GM12801 (cell line): ENCODE measurements around the gene SLC25A30.

Experiments
- CTCF ChIP-seq: IDR thresholded peaks from one replicate; pipeline ENCODE4 v1.5.1; 2011; ENCODE audit warnings: control low read depth; ENCODE audit not compliant: insufficient read length; ENCODE audit errors: extremely low read depth

Gene SLC25A30

GRCh38 chr13:45439008-45439407 lies 20.8 kb upstream of the SLC25A30 start:
- no peak for TF ChIP-seq CTCF

DNA sequence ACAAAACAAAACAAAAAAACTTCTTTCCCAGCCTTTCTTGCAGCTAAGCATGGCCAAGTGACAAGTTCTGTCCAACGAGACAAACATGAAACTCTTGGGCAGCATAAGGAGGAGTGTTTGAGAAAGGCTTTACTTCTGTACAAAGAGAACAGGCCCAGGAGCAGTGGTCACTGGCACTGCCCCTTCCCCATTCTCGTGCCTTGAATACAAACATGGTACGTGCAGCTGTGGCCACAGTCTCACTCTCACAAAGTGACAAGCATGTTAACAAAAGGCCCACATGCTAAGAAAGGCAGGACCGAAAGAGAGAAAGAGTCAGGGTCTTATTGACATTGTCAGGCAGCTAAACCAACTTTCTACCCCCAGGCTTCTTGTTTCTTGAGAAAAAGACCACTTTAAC lies 19.8 kb upstream of the SLC25A30 start:
- no peak for TF ChIP-seq CTCF

DNA sequence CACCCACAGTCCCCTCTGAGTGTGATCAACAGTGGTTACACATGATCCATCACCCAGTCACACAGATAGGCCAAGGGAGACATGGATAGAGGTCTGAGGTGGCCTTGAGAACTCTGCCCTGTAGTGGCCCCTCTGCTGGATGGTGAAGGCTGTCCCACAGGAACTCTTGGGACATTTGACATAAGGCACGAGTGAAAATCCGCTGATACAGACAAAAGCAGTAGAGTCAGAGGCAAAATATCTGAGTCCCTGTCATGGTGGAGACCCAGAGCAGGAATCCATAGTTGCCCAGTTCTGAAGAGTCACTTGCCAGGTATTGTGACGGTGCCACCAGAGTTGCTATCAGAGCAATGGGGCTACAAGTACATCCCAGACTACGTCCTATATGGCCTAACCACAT lies 18.8 kb upstream of the SLC25A30 start:
- TF ChIP-seq CTCF, result no peak

- TF ChIP-seq CTCF, result no peak
Observed at GRCh38 chr13:45436332-45436731, 18.2 kb upstream of the SLC25A30 start.

- TF ChIP-seq CTCF, result no peak
Observed at GRCh38 chr13:45434556-45435371, 16.6 kb upstream of the SLC25A30 start.

- no peak for TF ChIP-seq CTCF
Observed at GRCh38 chr13:45433381-45433790, 15.2 kb upstream of the SLC25A30 start.

- no peak for TF ChIP-seq CTCF
Observed at GRCh38 chr13:45432737-45433380, 14.7 kb upstream of the SLC25A30 start.
